Fibroblast of the aortic adventitia (primary cell): ENCODE results near the gene LILRA1. TPM values are rescaled to one million over a fixed set of nuclear protein-coding genes. Genes with fewer than 3 reads are reported as not detected.

Experiments used
- DNase-seq: peaks from one replicate; pipeline ENCODE4 v3.0.0-alpha.2; 2010; ENCODE audit warnings: low read depth
- H3K4me3 ChIP-seq: 2 replicates; pipeline ENCODE4 v1.5.1; 2011; ENCODE audit warnings: low read depth, mild to moderate bottlenecking, control low read depth, low read length, moderate library complexity
- total RNA-seq: library from RNA; depleted of rRNA; stranded (reverse); fragments of >200 nt; gene quantifications from 2 replicates; pipeline ENCODE4 v1.2.3, GENCODE V29; 2012; ENCODE audit warnings: low replicate concordance
- TF ChIP-seq, protein P1 (sequence below): IDR thresholded peaks from 2 replicates; pipeline ENCODE4 v1.5.1; 2011; ENCODE audit warnings: mild to moderate bottlenecking, low read length, control low read depth, inconsistent platforms; ENCODE audit not compliant: insufficient read depth

The LILRA1 gene
- total RNA-seq, 1 donor = not detected

GRCh38 chr19:54606891-54607784, 13.7 kb downstream of the LILRA1 start:
- TF ChIP-seq, protein P1, sequence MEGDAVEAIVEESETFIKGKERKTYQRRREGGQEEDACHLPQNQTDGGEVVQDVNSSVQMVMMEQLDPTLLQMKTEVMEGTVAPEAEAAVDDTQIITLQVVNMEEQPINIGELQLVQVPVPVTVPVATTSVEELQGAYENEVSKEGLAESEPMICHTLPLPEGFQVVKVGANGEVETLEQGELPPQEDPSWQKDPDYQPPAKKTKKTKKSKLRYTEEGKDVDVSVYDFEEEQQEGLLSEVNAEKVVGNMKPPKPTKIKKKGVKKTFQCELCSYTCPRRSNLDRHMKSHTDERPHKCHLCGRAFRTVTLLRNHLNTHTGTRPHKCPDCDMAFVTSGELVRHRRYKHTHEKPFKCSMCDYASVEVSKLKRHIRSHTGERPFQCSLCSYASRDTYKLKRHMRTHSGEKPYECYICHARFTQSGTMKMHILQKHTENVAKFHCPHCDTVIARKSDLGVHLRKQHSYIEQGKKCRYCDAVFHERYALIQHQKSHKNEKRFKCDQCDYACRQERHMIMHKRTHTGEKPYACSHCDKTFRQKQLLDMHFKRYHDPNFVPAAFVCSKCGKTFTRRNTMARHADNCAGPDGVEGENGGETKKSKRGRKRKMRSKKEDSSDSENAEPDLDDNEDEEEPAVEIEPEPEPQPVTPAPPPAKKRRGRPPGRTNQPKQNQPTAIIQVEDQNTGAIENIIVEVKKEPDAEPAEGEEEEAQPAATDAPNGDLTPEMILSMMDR = no peak
- no peak for DNase-seq
- H3K4me3 ChIP-seq = no peak overlapping the region

GRCh38 chr19:54607785-54608150, 14.3 kb downstream of the LILRA1 start:
- TF ChIP-seq, protein P1 = no peak
- no peak overlapping the region for H3K4me3 ChIP-seq
- no peak for DNase-seq

DNA sequence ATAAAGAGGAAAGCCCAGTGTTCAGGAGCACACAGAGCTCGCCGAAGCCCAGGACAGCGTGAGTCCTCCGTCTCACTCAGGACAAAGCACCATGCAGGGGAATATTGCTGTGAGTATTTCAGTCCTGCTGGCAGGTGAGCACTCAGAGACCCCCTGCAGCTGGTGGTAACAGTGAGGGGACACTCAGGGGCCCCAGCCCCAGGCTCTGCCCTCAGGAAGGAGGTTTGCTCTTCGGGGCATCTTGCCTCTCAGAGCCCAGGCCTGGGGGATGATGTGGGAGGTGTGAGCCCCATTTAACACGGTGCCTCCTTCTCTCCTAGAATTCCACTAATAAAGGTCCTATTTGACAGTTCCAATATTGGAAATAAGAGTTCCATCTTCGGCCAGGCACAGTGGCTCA, 14.8 kb downstream of the LILRA1 start:
- no peak for DNase-seq
- TF ChIP-seq, protein P1 = no peak
- no peak overlapping the region for H3K4me3 ChIP-seq

DNA sequence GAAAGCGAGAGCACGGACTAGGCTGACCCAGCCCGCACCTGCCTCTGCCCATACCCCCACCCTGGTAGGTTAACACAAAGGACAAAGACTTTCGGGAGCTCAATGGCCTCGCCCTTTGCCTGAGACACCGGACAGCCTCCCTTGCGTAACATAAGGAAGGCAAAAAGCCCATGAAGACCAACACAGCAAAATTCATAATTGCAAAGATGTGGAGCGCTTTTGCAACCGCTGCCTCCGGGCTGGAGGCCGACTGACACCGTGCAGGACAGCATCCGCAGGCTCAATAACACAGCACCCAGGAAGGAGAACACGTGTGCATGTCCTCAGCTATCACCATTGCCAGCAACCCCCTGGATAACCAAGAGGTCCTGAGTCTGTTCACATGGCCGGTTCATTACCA, 15.4 kb downstream of the LILRA1 start:
- H3K4me3 ChIP-seq = no peak overlapping the region
- TF ChIP-seq, protein P1 = no peak
- no peak for DNase-seq

GRCh38 chr19:54609356-54609791, 15.9 kb downstream of the LILRA1 start:
- TF ChIP-seq, protein P1 = no peak
- H3K4me3 ChIP-seq = no peak overlapping the region
- DNase-seq = no peak

GRCh38 chr19:54612428-54612827, 19.0 kb downstream of the LILRA1 start:
- no peak overlapping the region for H3K4me3 ChIP-seq
- TF ChIP-seq, protein P1 = no peak
- DNase-seq = no peak
